ENCODE measurements around the gene NTM. TPM values are rescaled to one million over a fixed set of nuclear protein-coding genes. Genes with fewer than 3 reads are reported as not detected.

The NTM gene
- total RNA-seq, 1 experiment from 2014 or later, result 16.4 TPM

- TF ChIP-seq ARID4B (CRISPR knock-in tag; IDR thresholded peaks at IDR 0.05; ENCODE audit: borderline replicate concordance), result no peak
- no peak for TF ChIP-seq TEAD1 (CRISPR knock-in tag; IDR thresholded peaks at IDR 0.05)
- no peak for TF ChIP-seq PRDM15 (CRISPR knock-in tag; IDR thresholded peaks at IDR 0.05)
- no peak for TF ChIP-seq ZNF263 (CRISPR knock-in tag; IDR thresholded peaks at IDR 0.05; ENCODE audit: low read depth)
- TF ChIP-seq ZNF317 (CRISPR knock-in tag; IDR thresholded peaks at IDR 0.05; ENCODE audit: borderline replicate concordance, low read depth), result no peak
- TF ChIP-seq ZNF532 (CRISPR knock-in tag; IDR thresholded peaks at IDR 0.05; ENCODE audit: borderline replicate concordance), result no peak
- TF ChIP-seq, protein P1, sequence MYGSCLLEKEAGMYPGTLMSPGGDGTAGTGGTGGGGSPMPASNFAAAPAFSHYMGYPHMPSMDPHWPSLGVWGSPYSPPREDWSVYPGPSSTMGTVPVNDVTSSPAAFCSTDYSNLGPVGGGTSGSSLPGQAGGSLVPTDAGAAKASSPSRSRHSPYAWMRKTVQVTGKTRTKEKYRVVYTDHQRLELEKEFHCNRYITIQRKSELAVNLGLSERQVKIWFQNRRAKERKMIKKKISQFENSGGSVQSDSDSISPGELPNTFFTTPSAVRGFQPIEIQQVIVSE (CRISPR knock-in tag; IDR thresholded peaks at IDR 0.05; ENCODE audit: borderline replicate concordance), result no peak
- no peak for TF ChIP-seq JAZF1 (CRISPR knock-in tag; IDR thresholded peaks at IDR 0.05)
- TF ChIP-seq GTF2I (CRISPR knock-in tag; conservative IDR thresholded peaks at IDR 0.05), result no peak
- no peak for TF ChIP-seq SMAD4 (CRISPR knock-in tag; IDR thresholded peaks at IDR 0.05)
- no peak for TF ChIP-seq PREB (CRISPR knock-in tag; IDR thresholded peaks at IDR 0.05; ENCODE audit: borderline replicate concordance)
Observed at GRCh38 chr11:131476266-131476665, 105.9 kb downstream of the NTM start (continued).

- H3K9me3 Mint-ChIP-seq, result no peaks in the 10 kb centered on the region
- H3K27ac Mint-ChIP-seq, result no peak overlapping the region
- ATAC-seq (no peak), DNase-seq (ENCODE audit: low spot score) (no peak)
- H3K36me3 Mint-ChIP-seq, result no peaks in the 10 kb centered on the region
- ChIA-PET POLR2A (no interaction called here), CTCF (no interaction called here)
- TF ChIP-seq USF1 (CRISPR knock-in tag; IDR thresholded peaks at IDR 0.05) (no peak), AR (CRISPR knock-in tag; IDR thresholded peaks at IDR 0.05) (no peak), EMX1 (CRISPR knock-in tag; IDR thresholded peaks at IDR 0.05) (no peak), NFATC4 (CRISPR knock-in tag; IDR thresholded peaks at IDR 0.05) (no peak)
- TF ChIP-seq, protein P2, sequence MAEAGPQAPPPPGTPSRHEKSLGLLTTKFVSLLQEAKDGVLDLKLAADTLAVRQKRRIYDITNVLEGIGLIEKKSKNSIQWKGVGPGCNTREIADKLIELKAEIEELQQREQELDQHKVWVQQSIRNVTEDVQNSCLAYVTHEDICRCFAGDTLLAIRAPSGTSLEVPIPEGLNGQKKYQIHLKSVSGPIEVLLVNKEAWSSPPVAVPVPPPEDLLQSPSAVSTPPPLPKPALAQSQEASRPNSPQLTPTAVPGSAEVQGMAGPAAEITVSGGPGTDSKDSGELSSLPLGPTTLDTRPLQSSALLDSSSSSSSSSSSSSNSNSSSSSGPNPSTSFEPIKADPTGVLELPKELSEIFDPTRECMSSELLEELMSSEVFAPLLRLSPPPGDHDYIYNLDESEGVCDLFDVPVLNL (CRISPR knock-in tag; IDR thresholded peaks at IDR 0.05; ENCODE audit: borderline replicate concordance, low read depth), result no peak
- no peaks in the 10 kb centered on the region; the same call in none of the 2 replicates for H3K27me3 Mint-ChIP-seq (ENCODE audit: low read depth)
- H3K4me1 Mint-ChIP-seq, result peaks cover 6% of the 10 kb centered on the region; the same call in 1 of the 2 replicates
- H3K4me3 Mint-ChIP-seq, result no peak overlapping the region
Observed at GRCh38 chr11:131478341-131478740, 107.9 kb downstream of the NTM start.
